ENCODE measurements around the gene FBH1. TPM values are rescaled to one million over a fixed set of nuclear protein-coding genes. Genes with fewer than 3 reads are reported as not detected.
A peak's percentile ranks its signal among the peaks of the same experiment; 100 is the strongest.

FBH1 gene
- total and polyA plus RNA-seq, 9 of the 15 experiments (the other 6 are each of a cell fraction or from before 2014, with no cell fraction given) = 13.4 to 108 (median 77.8) TPM

- TF ChIP-seq CLOCK (CRISPR knock-in tag; IDR thresholded peaks at IDR 0.05; ENCODE audit: borderline replicate concordance) (no peak), CCAR2 (IDR thresholded peaks at IDR 0.05; ENCODE audit: low read depth, low read length) (no peak), LCOR (CRISPR knock-in tag; IDR thresholded peaks at IDR 0.05) (no peak), GATA2 (CRISPR knock-in tag; IDR thresholded peaks at IDR 0.05) (no peak; the same call in 1 of the 2 replicates), ZNF639 (CRISPR knock-in tag; conservative IDR thresholded peaks at IDR 0.05 in 1 of 2, IDR thresholded peaks at IDR 0.05 in 1 of 2) (peak in 1 of 2 experiments; percentile 20; a peak in 1 of 4 replicates), ELK3 (CRISPR knock-in tag; IDR thresholded peaks at IDR 0.05) (no peak), STAT5A (IDR thresholded peaks at IDR 0.05; ENCODE audit: borderline replicate concordance, low read length) (no peak), CXXC5 (CRISPR knock-in tag; IDR thresholded peaks at IDR 0.05) (no peak), MEF2A (IDR thresholded peaks at IDR 0.05; ENCODE audit: control insufficient read depth, low read depth, low read length) (no peak), NCOA1 (IDR thresholded peaks at IDR 0.05; ENCODE audit: low read depth) (no peak), POLR2AphosphoS5 (IDR thresholded peaks at IDR 0.05; ENCODE audit: control insufficient read depth, insufficient read depth, low read depth, low read length) (no peak), ATF4 (CRISPR knock-in tag; IDR thresholded peaks at IDR 0.05) (no peak), MYBL2 (IDR thresholded peaks at IDR 0.05; ENCODE audit: low read depth) (no peak), MYBL2 (CRISPR knock-in tag; IDR thresholded peaks at IDR 0.05; ENCODE audit: borderline replicate concordance) (no peak), CREBBP (IDR thresholded peaks at IDR 0.05; ENCODE audit: low read depth, low read length) (no peak)
Measured at GRCh38 chr10:5960070-5960972, 70.3 kb downstream of the FBH1 start (continued).

Measured in K562 (cell line).